SK-N-SH (cell line): Measurements from ENCODE around the gene NCOA5. TPM values are rescaled to one million over a fixed set of nuclear protein-coding genes. Genes with fewer than 3 reads are reported as not detected.

ENCODE experiments used
- CTCF ChIA-PET: fragments of 300-600, 350-600 bp; formaldehyde crosslinking; extraction: SDS; loops from one replicate; lab custom pipeline; 2021; lab: Yijun Ruan, JAX
- POLR2A ChIA-PET: fragments of 350-600 bp; sonication (Branson Sonifier 250); formaldehyde crosslinking; extraction: SDS; loops from one replicate; lab custom pipeline; 2020; ENCODE audit warnings: antibody characterized with exemption, inconsistent platforms; lab: Yijun Ruan, JAX
- DNase-seq: peaks from one replicate; pipeline ENCODE4 v3.0.0; 2012
- H2AFZ ChIP-seq: fragments of 200-600 bp; sonication (generic); 2 replicates; pipeline ENCODE4 v1.8.1; 2016; ENCODE audit warnings: antibody characterized with exemption, mild to moderate bottlenecking, low read depth
- H3F3A ChIP-seq: fragments of 200-600 bp; sonication (generic); replicated peaks from 2 replicates; pipeline ENCODE3; 2016; ENCODE audit warnings: antibody characterized with exemption, mild to moderate bottlenecking; ENCODE audit not compliant: insufficient read depth
- H3K27ac ChIP-seq, 2 experiments: fragments of 200-500 bp in 1 of 2; fragments of 200-600 bp in 1 of 2; sonication (Bioruptor generic) in 1 of 2; sonication (generic), shearing (Covaris generic) in 1 of 2; 2 replicates each; pipeline versions ENCODE4 v1.5.1 to v1.6.1; 2014 to 2016; ENCODE audit warnings: low read depth in 2 of 2, inconsistent platforms in 1 of 2, low read length in 1 of 2, mild to moderate bottlenecking in 1 of 2, mixed read lengths in 1 of 2
- H3K27me3 ChIP-seq: fragments of 200-600 bp; sonication (generic), shearing (Covaris generic); 2 replicates; pipeline ENCODE4 v1.6.1; 2016; ENCODE audit warnings: mixed run types; ENCODE audit not compliant: insufficient read depth
- H3K36me3 ChIP-seq, 2 experiments: fragments of 200-500 bp in 1 of 2; fragments of 200-600 bp in 1 of 2; sonication (Bioruptor generic) in 1 of 2; sonication (generic) in 1 of 2; replicated peaks in 1 of 2; 2 replicates each; pipeline versions ENCODE3 to v1.5.1; 2014 to 2016; ENCODE audit warnings: low read length in 1 of 2, mild to moderate bottlenecking in 1 of 2; ENCODE audit not compliant: insufficient read depth in 2 of 2, control insufficient read depth in 1 of 2
- H3K4me1 ChIP-seq, 2 experiments: fragments of 200-500 bp in 1 of 2; fragments of 200-600 bp in 1 of 2; sonication (Bioruptor generic) in 1 of 2; sonication (generic), shearing (Covaris generic) in 1 of 2; 2 replicates each; pipeline versions ENCODE4 v1.5.1 to v1.6.1; 2014 to 2016; ENCODE audit warnings: low read depth in 1 of 2, low read length in 1 of 2, mixed run types in 1 of 2; ENCODE audit not compliant: insufficient read depth in 2 of 2, control insufficient read depth in 1 of 2
- H3K4me2 ChIP-seq: fragments of 200-600 bp; sonication (generic), shearing (Covaris generic); 2 replicates; pipeline ENCODE4 v1.6.1; 2017; ENCODE audit warnings: mixed run types
- H3K4me3 ChIP-seq, 2 experiments: fragments of 200-500 bp in 1 of 2; fragments of 200-600 bp in 1 of 2; sonication (Bioruptor generic) in 1 of 2; sonication (generic), shearing (Covaris generic) in 1 of 2; 2 replicates each; pipeline versions ENCODE4 v1.5.1 to v1.8.1; 2014 to 2016; ENCODE audit warnings: low read depth in 2 of 2, inconsistent platforms in 1 of 2, low read length in 1 of 2, mild to moderate bottlenecking in 1 of 2, mixed read lengths in 1 of 2, moderate library complexity in 1 of 2
- H3K79me2 ChIP-seq: fragments of 200-600 bp; sonication (generic); 2 replicates; pipeline ENCODE4 v1.8.1; 2017; ENCODE audit warnings: mild to moderate bottlenecking; ENCODE audit not compliant: insufficient read depth
- H3K9ac ChIP-seq: fragments of 200-600 bp; sonication (generic); 2 replicates; pipeline ENCODE4 v1.6.1; 2017; ENCODE audit warnings: mixed run types
- H3K9me2 ChIP-seq: fragments of 200-600 bp; sonication (generic); 2 replicates; pipeline ENCODE4 v1.6.1; 2017; ENCODE audit warnings: mixed run types
- H3K9me3 ChIP-seq: fragments of 200-600 bp; sonication (generic); 2 replicates; pipeline ENCODE4 v1.6.1; 2017; ENCODE audit warnings: mixed run types, mild to moderate bottlenecking, moderate library complexity
- H4K20me1 ChIP-seq: fragments of 200-600 bp; sonication (generic); 2 replicates; pipeline ENCODE4 v1.6.1; 2017; ENCODE audit warnings: mild to moderate bottlenecking, mixed run types; ENCODE audit not compliant: insufficient read depth
- CHD2 ChIP-seq: fragments of 150-350 bp; IDR thresholded peaks from 2 replicates; pipeline ENCODE4 v1.6.1; 2018; ENCODE audit warnings: low read length; ENCODE audit not compliant: partially characterized antibody
- ELF1 ChIP-seq: IDR thresholded peaks from 2 replicates; pipeline ENCODE4 v1.4.0; 2012
- EP300 ChIP-seq, 2 experiments: IDR thresholded peaks; 2 replicates each; pipeline versions ENCODE4 v1.4.0 to v1.6.1; 2012; ENCODE audit warnings: borderline replicate concordance in 1 of 2, low read depth in 1 of 2, low read length in 1 of 2
- FOSL2 ChIP-seq: IDR thresholded peaks from 2 replicates; pipeline ENCODE4 v1.4.0; 2012; ENCODE audit warnings: low read depth, mild to moderate bottlenecking, moderate library complexity, borderline replicate concordance
- FOXM1 ChIP-seq: IDR thresholded peaks from 2 replicates; pipeline ENCODE4 v1.4.0; 2012; ENCODE audit warnings: low read depth, mild to moderate bottlenecking
- GABPA ChIP-seq: IDR thresholded peaks from 2 replicates; pipeline ENCODE4 v1.4.0; 2012; ENCODE audit warnings: low read depth, mild to moderate bottlenecking
- GATA2 ChIP-seq: sonication (generic); formaldehyde crosslinking; IDR thresholded peaks from 2 replicates; pipeline ENCODE4 v1.5.0; 2020; ENCODE audit warnings: mild to moderate bottlenecking, missing genetic modification reagents
- JUND ChIP-seq: IDR thresholded peaks from 2 replicates; pipeline ENCODE4 v1.4.0; 2012
- MEF2A ChIP-seq: IDR thresholded peaks from 2 replicates; pipeline ENCODE4 v1.4.0; 2012; ENCODE audit warnings: low read depth, borderline replicate concordance
- RXRA ChIP-seq: IDR thresholded peaks from 2 replicates; pipeline ENCODE4 v1.4.0; 2012; ENCODE audit warnings: low read depth, mild to moderate bottlenecking, borderline replicate concordance
- SIN3A ChIP-seq: IDR thresholded peaks from 2 replicates; pipeline ENCODE4 v1.6.1; 2012; ENCODE audit warnings: low read depth, mild to moderate bottlenecking, low read length, moderate library complexity, borderline replicate concordance
- SMC3 ChIP-seq: IDR thresholded peaks from 2 replicates; pipeline ENCODE4 v1.6.1; 2012; ENCODE audit warnings: low read depth, low read length, improper control_type of control experiment
- TCF12 ChIP-seq: IDR thresholded peaks from 2 replicates; pipeline ENCODE4 v1.4.0; 2012
- WGBS: methylation state at CpG from one replicate; pipeline ENCODE4 v1.1.6; 2017; ENCODE audit warnings: low lambda C conversion rate; 5-methylcytosine and 5-hydroxymethylcytosine counted together
- polyA plus RNA-seq, 3 experiments: library from polyadenylated mRNA; depleted of rRNA; stranded (reverse); fragments of >200 nt; gene quantifications; 2 replicates each; pipeline ENCODE4 v1.2.3, GENCODE V29; 2012
- TF ChIP-seq, protein P1 (sequence below): IDR thresholded peaks from 2 replicates; pipeline ENCODE4; 2012
- TF ChIP-seq, protein P2 (sequence below): fragments of 200-600 bp; sonication (generic); IDR thresholded peaks from 2 replicates; pipeline ENCODE4 v1.6.1; 2017; ENCODE audit warnings: antibody characterized with exemption, mild to moderate bottlenecking, moderate library complexity
- TF ChIP-seq, protein P3 (sequence below): IDR thresholded peaks from 2 replicates; pipeline ENCODE4 v1.6.1; 2012; ENCODE audit warnings: mild to moderate bottlenecking, low read depth, low read length, moderate library complexity
- TF ChIP-seq, protein P4 (sequence below): fragments of 150-350 bp; IDR thresholded peaks from 2 replicates; pipeline ENCODE4 v1.6.1; 2017; ENCODE audit warnings: antibody characterized with exemption, low read length, low read depth, borderline replicate concordance

Gene NCOA5
- polyA plus RNA-seq, 1 of the 3 experiments (the other 2 are of a cell fraction): 20.4 TPM

DNA sequence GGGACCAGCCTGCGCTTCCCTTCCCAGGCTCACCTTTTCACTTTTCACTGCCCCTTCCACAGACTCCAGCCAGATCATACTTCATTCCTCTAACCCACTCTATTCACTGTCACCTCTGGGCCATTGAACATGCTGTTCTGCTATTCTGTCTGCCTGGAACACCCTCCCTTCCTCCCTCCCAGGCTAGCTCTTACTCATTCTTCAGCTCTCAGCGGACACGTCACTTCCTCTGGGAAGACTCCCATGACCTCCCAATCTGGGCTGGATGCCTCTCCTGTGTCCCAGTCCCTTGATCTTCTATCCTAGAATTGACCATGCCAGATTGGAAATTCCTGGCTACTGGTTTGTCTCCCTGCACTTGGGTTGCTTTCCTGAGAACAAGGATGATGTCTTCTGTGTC lies 55.7 kb downstream of the NCOA5 start:
- ChIA-PET POLR2A (no interaction called here), CTCF (no interaction called here)
- Histone ChIP-seq H3K4me2 (no peak overlapping the region), H3K9me3 (no peaks in the 10 kb centered on the region), H3K4me1 (peaks cover 0 to 11% of the 10 kb centered on the region in 2 experiments; a peak in 1 of 4 replicates), H3K27me3 (peaks cover 41% of the 10 kb centered on the region), H3K79me2 (no peaks in the 10 kb centered on the region), H3F3A (no peaks in the 10 kb centered on the region), H3K9ac (no peak overlapping the region), H3K4me3 (no peak overlapping the region), H2AFZ (no peak overlapping the region), H3K36me3 (no peaks in the 10 kb centered on the region), H4K20me1 (no peaks in the 10 kb centered on the region), H3K9me2 (no peaks in the 10 kb centered on the region), H3K27ac (no peak overlapping the region)
- no peak for DNase-seq
- 50% methylated on average over 3 of the region's 3 CpGs for WGBS
- TF ChIP-seq JUND (no peak), FOXM1 (no peak), ELF1 (no peak), GATA2 (no peak), GABPA (no peak), SIN3A (no peak), RXRA (no peak), CHD2 (no peak), FOSL2 (no peak), EP300 (IDR thresholded peaks at IDR 0.05; ENCODE audit: borderline replicate concordance in 1 of 2, low read depth in 1 of 2, low read length in 1 of 2) (no peak), MEF2A (no peak), TCF12 (no peak), SMC3 (no peak)
- TF ChIP-seq, protein P1, sequence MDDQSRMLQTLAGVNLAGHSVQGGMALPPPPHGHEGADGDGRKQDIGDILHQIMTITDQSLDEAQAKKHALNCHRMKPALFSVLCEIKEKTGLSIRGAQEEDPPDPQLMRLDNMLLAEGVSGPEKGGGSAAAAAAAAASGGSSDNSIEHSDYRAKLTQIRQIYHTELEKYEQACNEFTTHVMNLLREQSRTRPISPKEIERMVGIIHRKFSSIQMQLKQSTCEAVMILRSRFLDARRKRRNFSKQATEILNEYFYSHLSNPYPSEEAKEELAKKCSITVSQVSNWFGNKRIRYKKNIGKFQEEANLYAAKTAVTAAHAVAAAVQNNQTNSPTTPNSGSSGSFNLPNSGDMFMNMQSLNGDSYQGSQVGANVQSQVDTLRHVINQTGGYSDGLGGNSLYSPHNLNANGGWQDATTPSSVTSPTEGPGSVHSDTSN: no peak
- TF ChIP-seq, protein P2, sequence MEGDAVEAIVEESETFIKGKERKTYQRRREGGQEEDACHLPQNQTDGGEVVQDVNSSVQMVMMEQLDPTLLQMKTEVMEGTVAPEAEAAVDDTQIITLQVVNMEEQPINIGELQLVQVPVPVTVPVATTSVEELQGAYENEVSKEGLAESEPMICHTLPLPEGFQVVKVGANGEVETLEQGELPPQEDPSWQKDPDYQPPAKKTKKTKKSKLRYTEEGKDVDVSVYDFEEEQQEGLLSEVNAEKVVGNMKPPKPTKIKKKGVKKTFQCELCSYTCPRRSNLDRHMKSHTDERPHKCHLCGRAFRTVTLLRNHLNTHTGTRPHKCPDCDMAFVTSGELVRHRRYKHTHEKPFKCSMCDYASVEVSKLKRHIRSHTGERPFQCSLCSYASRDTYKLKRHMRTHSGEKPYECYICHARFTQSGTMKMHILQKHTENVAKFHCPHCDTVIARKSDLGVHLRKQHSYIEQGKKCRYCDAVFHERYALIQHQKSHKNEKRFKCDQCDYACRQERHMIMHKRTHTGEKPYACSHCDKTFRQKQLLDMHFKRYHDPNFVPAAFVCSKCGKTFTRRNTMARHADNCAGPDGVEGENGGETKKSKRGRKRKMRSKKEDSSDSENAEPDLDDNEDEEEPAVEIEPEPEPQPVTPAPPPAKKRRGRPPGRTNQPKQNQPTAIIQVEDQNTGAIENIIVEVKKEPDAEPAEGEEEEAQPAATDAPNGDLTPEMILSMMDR: no peak
- TF ChIP-seq, protein P3, sequence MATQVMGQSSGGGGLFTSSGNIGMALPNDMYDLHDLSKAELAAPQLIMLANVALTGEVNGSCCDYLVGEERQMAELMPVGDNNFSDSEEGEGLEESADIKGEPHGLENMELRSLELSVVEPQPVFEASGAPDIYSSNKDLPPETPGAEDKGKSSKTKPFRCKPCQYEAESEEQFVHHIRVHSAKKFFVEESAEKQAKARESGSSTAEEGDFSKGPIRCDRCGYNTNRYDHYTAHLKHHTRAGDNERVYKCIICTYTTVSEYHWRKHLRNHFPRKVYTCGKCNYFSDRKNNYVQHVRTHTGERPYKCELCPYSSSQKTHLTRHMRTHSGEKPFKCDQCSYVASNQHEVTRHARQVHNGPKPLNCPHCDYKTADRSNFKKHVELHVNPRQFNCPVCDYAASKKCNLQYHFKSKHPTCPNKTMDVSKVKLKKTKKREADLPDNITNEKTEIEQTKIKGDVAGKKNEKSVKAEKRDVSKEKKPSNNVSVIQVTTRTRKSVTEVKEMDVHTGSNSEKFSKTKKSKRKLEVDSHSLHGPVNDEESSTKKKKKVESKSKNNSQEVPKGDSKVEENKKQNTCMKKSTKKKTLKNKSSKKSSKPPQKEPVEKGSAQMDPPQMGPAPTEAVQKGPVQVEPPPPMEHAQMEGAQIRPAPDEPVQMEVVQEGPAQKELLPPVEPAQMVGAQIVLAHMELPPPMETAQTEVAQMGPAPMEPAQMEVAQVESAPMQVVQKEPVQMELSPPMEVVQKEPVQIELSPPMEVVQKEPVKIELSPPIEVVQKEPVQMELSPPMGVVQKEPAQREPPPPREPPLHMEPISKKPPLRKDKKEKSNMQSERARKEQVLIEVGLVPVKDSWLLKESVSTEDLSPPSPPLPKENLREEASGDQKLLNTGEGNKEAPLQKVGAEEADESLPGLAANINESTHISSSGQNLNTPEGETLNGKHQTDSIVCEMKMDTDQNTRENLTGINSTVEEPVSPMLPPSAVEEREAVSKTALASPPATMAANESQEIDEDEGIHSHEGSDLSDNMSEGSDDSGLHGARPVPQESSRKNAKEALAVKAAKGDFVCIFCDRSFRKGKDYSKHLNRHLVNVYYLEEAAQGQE: no peak
- TF ChIP-seq, protein P4, sequence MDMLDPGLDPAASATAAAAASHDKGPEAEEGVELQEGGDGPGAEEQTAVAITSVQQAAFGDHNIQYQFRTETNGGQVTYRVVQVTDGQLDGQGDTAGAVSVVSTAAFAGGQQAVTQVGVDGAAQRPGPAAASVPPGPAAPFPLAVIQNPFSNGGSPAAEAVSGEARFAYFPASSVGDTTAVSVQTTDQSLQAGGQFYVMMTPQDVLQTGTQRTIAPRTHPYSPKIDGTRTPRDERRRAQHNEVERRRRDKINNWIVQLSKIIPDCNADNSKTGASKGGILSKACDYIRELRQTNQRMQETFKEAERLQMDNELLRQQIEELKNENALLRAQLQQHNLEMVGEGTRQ: no peak
